Panc1 (cell line): ENCODE data around the gene COPS4. TPM values are rescaled to one million over a fixed set of nuclear protein-coding genes. Genes with fewer than 3 reads are reported as not detected.

ENCODE experiments used
- ATAC-seq: fragments of 200-7000 bp; cut with Tn5 transposase; 2 replicates; pipeline ENCODE4 v1.9.1; 2020; ENCODE audit warnings: mild to moderate bottlenecking, moderate library complexity
- BruUV-seq: library from RNA; stranded (reverse); fragments of 400-500 nt; replicated peaks from 2 replicates; lab custom pipeline; 2021; lab: Mats Ljungman, UMichigan
- CTCF ChIA-PET: fragments of 300-600 bp; sonication (Branson Sonifier 250); formaldehyde crosslinking; loops from one replicate; lab custom pipeline; 2022; ENCODE audit warnings: antibody characterized with exemption; lab: Charles Lee
- POLR2A ChIA-PET: fragments of 300-600 bp; sonication (Branson Sonifier 250); formaldehyde crosslinking; loops from one replicate; lab custom pipeline; 2022; ENCODE audit warnings: antibody characterized with exemption; lab: Charles Lee
- DNase-seq: peaks from one replicate; pipeline ENCODE4 v3.0.0-alpha.2; 2010; ENCODE audit warnings: low read depth, low spot score
- H3K27ac ChIP-seq: 2 replicates; pipeline ENCODE4 v1.5.1; 2011; ENCODE audit warnings: mild to moderate bottlenecking, low read length, inconsistent platforms
- H3K27me3 ChIP-seq: fragments of 200-500 bp; sonication (Bioruptor generic); 2 replicates; pipeline ENCODE4 v1.6.0; 2014; ENCODE audit warnings: low read length, inconsistent platforms; ENCODE audit not compliant: control insufficient read depth, insufficient read depth
- H3K36me3 ChIP-seq: fragments of 200-500 bp; sonication (Bioruptor generic); 2 replicates; pipeline ENCODE4 v1.5.1; 2014; ENCODE audit warnings: inconsistent platforms, mild to moderate bottlenecking, low read length, moderate library complexity; ENCODE audit not compliant: control insufficient read depth, insufficient read depth
- H3K4me1 ChIP-seq: 2 replicates; pipeline ENCODE4 v1.5.1; 2011; ENCODE audit warnings: inconsistent platforms, mild to moderate bottlenecking, low read length, moderate library complexity; ENCODE audit not compliant: control insufficient read depth, insufficient read depth
- H3K4me3 ChIP-seq, 2 experiments: 2 replicates each; pipeline ENCODE4 v1.5.1; 2011 to 2012; ENCODE audit warnings: low read depth in 2 of 2, low read length in 2 of 2, mild to moderate bottlenecking in 2 of 2, inconsistent platforms in 1 of 2, moderate library complexity in 1 of 2
- H3K9me3 ChIP-seq: fragments of 200-500 bp; sonication (Bioruptor generic); 2 replicates; pipeline ENCODE4 v1.5.1; 2014; ENCODE audit warnings: low read depth, mild to moderate bottlenecking, inconsistent platforms, low read length, moderate library complexity; ENCODE audit not compliant: control insufficient read depth, insufficient read depth
- POLR2AphosphoS5 ChIP-seq: IDR thresholded peaks from 2 replicates; pipeline ENCODE4 v1.6.1; 2012; ENCODE audit warnings: mild to moderate bottlenecking, low read depth, low read length, moderate library complexity
- SIN3A ChIP-seq: IDR thresholded peaks from 2 replicates; pipeline ENCODE4 v1.6.1; 2012; ENCODE audit warnings: low read depth, mild to moderate bottlenecking, low read length, moderate library complexity, borderline replicate concordance; ENCODE audit not compliant: insufficient read depth
- TCF7L2 ChIP-seq: IDR thresholded peaks from 2 replicates; pipeline ENCODE4 v1.6.1; 2011; ENCODE audit warnings: mild to moderate bottlenecking, low read depth, low read length, inconsistent platforms
- in situ Hi-C: cut with HindIII; loops from 2 replicates; pipeline ENCODE4 v1.10.0; 2016; ENCODE audit warnings: low sequenced_read_pairs, low pct_unique_long_range_greater_than_20kb
- intact Hi-C: fragments of 100-400 bp; cut with micrococcal nuclease; formaldehyde crosslinking; loops from one replicate; pipeline ENCODE4 v1.10.0; 2022; ENCODE audit not compliant: unreplicated experiment
- total RNA-seq: library from RNA; stranded (reverse); gene quantifications from one replicate; pipeline ENCODE4 v1.2.1, GENCODE V29; 2021; ENCODE audit not compliant: unreplicated experiment
- TF ChIP-seq, protein P1 (sequence below), 2 experiments: IDR thresholded peaks; 2 replicates each; pipeline ENCODE4 v1.6.1; 2011 to 2012; ENCODE audit warnings: low read depth in 2 of 2, control low read depth in 1 of 2, low read length in 1 of 2, mild to moderate bottlenecking in 1 of 2, moderate library complexity in 1 of 2; ENCODE audit not compliant: insufficient read depth in 1 of 2
- TF ChIP-seq, protein P2 (sequence below): fragments of 450-650 bp; IDR thresholded peaks from 2 replicates; pipeline ENCODE4 v1.5.1; 2017; ENCODE audit warnings: mild to moderate bottlenecking

The COPS4 gene
- total RNA-seq, 1 experiment from 2014 or later = 23.7 TPM

DNA sequence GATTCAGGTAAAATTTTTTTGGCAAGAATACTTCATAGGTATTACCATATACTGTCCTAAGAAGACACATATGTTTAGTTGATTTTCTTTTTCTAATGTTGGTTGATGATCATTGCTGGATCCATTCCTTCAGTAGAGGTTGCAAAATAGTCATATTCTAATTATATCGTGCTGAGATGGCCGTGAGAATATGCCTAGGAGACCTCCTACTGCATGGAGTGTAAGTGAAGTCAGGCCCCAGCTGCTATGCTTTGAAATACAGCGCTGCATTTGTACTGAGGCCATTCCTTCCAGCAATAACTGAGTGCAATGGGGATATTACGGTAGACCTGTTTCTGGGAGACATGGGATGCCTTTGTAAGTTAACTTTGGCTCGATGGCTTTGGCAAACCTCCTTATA is 86.3 kb downstream of the COPS4 start:
- ChIA-PET POLR2A (no interaction called here), CTCF (no interaction called here)
- Histone ChIP-seq H3K36me3 (no peaks in the 10 kb centered on the region), H3K4me3 (no peak overlapping the region), H3K4me1 (no peaks in the 10 kb centered on the region; the same call in 1 of the 2 replicates), H3K27me3 (no peaks in the 10 kb centered on the region), H3K27ac (no peak overlapping the region), H3K9me3 (peaks cover 5% of the 10 kb centered on the region; the same call in 1 of the 2 replicates)
- in situ Hi-C loops (no loop called here), intact Hi-C loops (no loop called here)
- ATAC-seq (no peak), DNase-seq (no peak)
- no TSS peak for BruUV-seq
- TF ChIP-seq, protein P1, sequence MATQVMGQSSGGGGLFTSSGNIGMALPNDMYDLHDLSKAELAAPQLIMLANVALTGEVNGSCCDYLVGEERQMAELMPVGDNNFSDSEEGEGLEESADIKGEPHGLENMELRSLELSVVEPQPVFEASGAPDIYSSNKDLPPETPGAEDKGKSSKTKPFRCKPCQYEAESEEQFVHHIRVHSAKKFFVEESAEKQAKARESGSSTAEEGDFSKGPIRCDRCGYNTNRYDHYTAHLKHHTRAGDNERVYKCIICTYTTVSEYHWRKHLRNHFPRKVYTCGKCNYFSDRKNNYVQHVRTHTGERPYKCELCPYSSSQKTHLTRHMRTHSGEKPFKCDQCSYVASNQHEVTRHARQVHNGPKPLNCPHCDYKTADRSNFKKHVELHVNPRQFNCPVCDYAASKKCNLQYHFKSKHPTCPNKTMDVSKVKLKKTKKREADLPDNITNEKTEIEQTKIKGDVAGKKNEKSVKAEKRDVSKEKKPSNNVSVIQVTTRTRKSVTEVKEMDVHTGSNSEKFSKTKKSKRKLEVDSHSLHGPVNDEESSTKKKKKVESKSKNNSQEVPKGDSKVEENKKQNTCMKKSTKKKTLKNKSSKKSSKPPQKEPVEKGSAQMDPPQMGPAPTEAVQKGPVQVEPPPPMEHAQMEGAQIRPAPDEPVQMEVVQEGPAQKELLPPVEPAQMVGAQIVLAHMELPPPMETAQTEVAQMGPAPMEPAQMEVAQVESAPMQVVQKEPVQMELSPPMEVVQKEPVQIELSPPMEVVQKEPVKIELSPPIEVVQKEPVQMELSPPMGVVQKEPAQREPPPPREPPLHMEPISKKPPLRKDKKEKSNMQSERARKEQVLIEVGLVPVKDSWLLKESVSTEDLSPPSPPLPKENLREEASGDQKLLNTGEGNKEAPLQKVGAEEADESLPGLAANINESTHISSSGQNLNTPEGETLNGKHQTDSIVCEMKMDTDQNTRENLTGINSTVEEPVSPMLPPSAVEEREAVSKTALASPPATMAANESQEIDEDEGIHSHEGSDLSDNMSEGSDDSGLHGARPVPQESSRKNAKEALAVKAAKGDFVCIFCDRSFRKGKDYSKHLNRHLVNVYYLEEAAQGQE (IDR thresholded peaks at IDR 0.05; ENCODE audit: insufficient read depth in 1 of 2, low read depth in 2 of 2, low read length in 1 of 2) = no peak
- TF ChIP-seq TCF7L2 (no peak), SIN3A (no peak), POLR2AphosphoS5 (no peak)
- TF ChIP-seq, protein P2, sequence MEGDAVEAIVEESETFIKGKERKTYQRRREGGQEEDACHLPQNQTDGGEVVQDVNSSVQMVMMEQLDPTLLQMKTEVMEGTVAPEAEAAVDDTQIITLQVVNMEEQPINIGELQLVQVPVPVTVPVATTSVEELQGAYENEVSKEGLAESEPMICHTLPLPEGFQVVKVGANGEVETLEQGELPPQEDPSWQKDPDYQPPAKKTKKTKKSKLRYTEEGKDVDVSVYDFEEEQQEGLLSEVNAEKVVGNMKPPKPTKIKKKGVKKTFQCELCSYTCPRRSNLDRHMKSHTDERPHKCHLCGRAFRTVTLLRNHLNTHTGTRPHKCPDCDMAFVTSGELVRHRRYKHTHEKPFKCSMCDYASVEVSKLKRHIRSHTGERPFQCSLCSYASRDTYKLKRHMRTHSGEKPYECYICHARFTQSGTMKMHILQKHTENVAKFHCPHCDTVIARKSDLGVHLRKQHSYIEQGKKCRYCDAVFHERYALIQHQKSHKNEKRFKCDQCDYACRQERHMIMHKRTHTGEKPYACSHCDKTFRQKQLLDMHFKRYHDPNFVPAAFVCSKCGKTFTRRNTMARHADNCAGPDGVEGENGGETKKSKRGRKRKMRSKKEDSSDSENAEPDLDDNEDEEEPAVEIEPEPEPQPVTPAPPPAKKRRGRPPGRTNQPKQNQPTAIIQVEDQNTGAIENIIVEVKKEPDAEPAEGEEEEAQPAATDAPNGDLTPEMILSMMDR = no peak

DNA sequence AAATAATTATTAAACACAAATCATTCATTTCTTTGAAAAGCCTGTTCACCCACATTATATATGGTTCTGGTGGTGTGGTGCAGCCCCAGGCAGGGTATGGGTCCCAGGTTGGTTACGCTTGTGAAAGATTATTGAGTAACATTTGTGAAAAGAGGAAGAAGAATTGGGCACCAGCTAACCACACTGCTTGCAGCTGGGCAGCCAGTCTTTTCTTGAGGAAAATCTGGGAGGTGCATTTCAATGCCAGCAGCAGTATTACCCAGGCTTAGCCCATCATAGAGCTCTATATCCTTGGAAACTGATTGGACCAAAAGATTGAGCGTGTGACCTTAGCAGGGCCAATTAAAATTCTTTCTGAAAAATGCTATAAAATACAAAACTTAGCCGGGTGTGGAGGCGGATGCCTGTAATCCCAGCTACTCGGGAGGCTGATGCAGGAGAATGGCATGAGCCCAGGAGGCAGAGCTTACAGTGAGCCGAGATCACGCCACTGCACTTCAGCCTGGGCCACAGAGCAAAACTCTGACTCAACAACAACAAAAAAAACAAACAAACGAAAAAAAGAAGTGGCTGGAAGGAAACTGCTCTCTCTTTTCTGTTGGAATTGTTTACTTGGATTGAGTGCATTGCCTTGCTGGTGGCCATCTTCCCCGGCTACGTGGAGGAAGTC is 89.3 kb downstream of the COPS4 start:
- no peaks in the 10 kb centered on the region for H3K36me3 ChIP-seq
- ChIA-PET CTCF (no interaction called here), POLR2A (no interaction called here)
- intact Hi-C loops (no loop called here), in situ Hi-C loops (no loop called here)
- ATAC-seq (no peak), DNase-seq (no peak)
- TF ChIP-seq POLR2AphosphoS5 (no peak), SIN3A (no peak), TCF7L2 (no peak)
- TF ChIP-seq, protein P1 (IDR thresholded peaks at IDR 0.05; ENCODE audit: insufficient read depth in 1 of 2, low read depth in 2 of 2, low read length in 1 of 2) = no peak
- TF ChIP-seq, protein P2 = no peak
- H3K4me3 ChIP-seq = no peak overlapping the region
- H3K4me1 ChIP-seq = no peaks in the 10 kb centered on the region
- no TSS peak for BruUV-seq
- peak overlapping the region; percentile 34; the same call in 1 of the 2 replicates for H3K27ac ChIP-seq
- H3K9me3 ChIP-seq = peaks cover 10% of the 10 kb centered on the region; the same call in 1 of the 2 replicates
- no peaks in the 10 kb centered on the region for H3K27me3 ChIP-seq
